Hepatocyte (in vitro differentiated cells): ENCODE results near the gene ZHX3. TPM values are rescaled to one million over a fixed set of nuclear protein-coding genes. Genes with fewer than 3 reads are reported as not detected.

Experiments
- DNase-seq: peaks from one replicate; pipeline ENCODE4 v3.0.0-alpha.2; 2016; ENCODE audit warnings: low spot score
- H2AFZ ChIP-seq: fragments of 200-600 bp; sonication (generic); 2 replicates; pipeline ENCODE4 v1.6.0; 2016; ENCODE audit warnings: antibody characterized with exemption, mild to moderate bottlenecking
- H3K27ac ChIP-seq: fragments of 200-600 bp; sonication (generic); 2 replicates; pipeline ENCODE4 v1.5.1; 2016; ENCODE audit warnings: mild to moderate bottlenecking
- H3K27me3 ChIP-seq: fragments of 200-600 bp; sonication (generic); 2 replicates; pipeline ENCODE4 v1.6.1; 2016
- H3K36me3 ChIP-seq: fragments of 200-600 bp; sonication (generic); replicated peaks from 2 replicates; pipeline ENCODE4 v1.5.1; 2016; ENCODE audit warnings: low read depth; ENCODE audit not compliant: insufficient read depth
- H3K4me1 ChIP-seq: fragments of 200-600 bp; sonication (generic); 2 replicates; pipeline ENCODE4 v1.5.1; 2016; ENCODE audit warnings: mild to moderate bottlenecking, moderate library complexity; ENCODE audit not compliant: insufficient read depth
- H3K4me2 ChIP-seq: fragments of 200-600 bp; sonication (generic); 2 replicates; pipeline ENCODE4 v1.6.0; 2016
- H3K4me3 ChIP-seq: fragments of 200-600 bp; sonication (generic); 2 replicates; pipeline ENCODE4 v1.5.1; 2016; ENCODE audit warnings: mild to moderate bottlenecking
- H3K79me2 ChIP-seq: fragments of 200-600 bp; sonication (generic); 2 replicates; pipeline ENCODE4 v1.6.0; 2017; ENCODE audit warnings: mild to moderate bottlenecking
- H3K9me2 ChIP-seq: fragments of 200-600 bp; sonication (generic); replicated peaks from 2 replicates; pipeline ENCODE4 v1.6.0; 2017; ENCODE audit warnings: mild to moderate bottlenecking; ENCODE audit not compliant: insufficient read depth
- H3K9me3 ChIP-seq: fragments of 200-600 bp; sonication (generic); 2 replicates; pipeline ENCODE4 v1.5.1; 2016; ENCODE audit warnings: low read depth, mild to moderate bottlenecking
- H4K20me1 ChIP-seq: fragments of 200-600 bp; sonication (generic); 2 replicates; pipeline ENCODE4 v1.6.0; 2016; ENCODE audit warnings: mild to moderate bottlenecking; ENCODE audit not compliant: insufficient read depth, poor library complexity, severe bottlenecking
- CTCF ChIP-seq: fragments of 200-600 bp; sonication (generic); IDR thresholded peaks from 2 replicates; pipeline ENCODE4 v1.5.1; 2016; ENCODE audit warnings: antibody characterized with exemption, mild to moderate bottlenecking; ENCODE audit not compliant: poor library complexity
- EZH2 ChIP-seq: fragments of 200-600 bp; sonication (generic); IDR thresholded peaks from 2 replicates; pipeline ENCODE4 v1.6.1; 2016; ENCODE audit warnings: antibody characterized with exemption, mild to moderate bottlenecking, borderline replicate concordance
- EZH2phosphoT487 ChIP-seq: fragments of 200-600 bp; sonication (generic); IDR thresholded peaks from one replicate; pipeline ENCODE4 v1.6.1; 2018; ENCODE audit warnings: antibody characterized with exemption, mild to moderate bottlenecking, low read depth, moderate library complexity; ENCODE audit not compliant: unreplicated experiment, severe bottlenecking
- WGBS: methylation state at CpG from one replicate; pipeline ENCODE4 v1.1.6; 2016; ENCODE audit warnings: low lambda C conversion rate; ENCODE audit errors: missing lambda C conversion rate; 5-methylcytosine and 5-hydroxymethylcytosine counted together
- polyA plus RNA-seq: library from polyadenylated mRNA; unstranded; fragments of >200 nt; fragmentation: Nextera tagmentation; extraction: Ambion mirVana; gene quantifications from 2 replicates; pipeline ENCODE4 v1.2.1, GENCODE V29; 2016
- total RNA-seq: library from RNA; depleted of rRNA; stranded (reverse); fragments of >200 nt; gene quantifications from 2 replicates; pipeline ENCODE4 v1.2.3, GENCODE V29; 2014

Gene ZHX3
- total and polyA plus RNA-seq, 2 experiments from 2014 or later: 15.0 to 19.7 TPM

- TF ChIP-seq EZH2phosphoT487 (no peak), EZH2 (no peak), CTCF (no peak)
- whole genome bisulfite sequencing: 94% methylated on average over 3 of the region's 3 CpGs
Observed at GRCh38 chr20:41214666-41215065, 102.9 kb downstream of the ZHX3 start.

GRCh38 chr20:41214202-41214601 lies 103.3 kb downstream of the ZHX3 start:
- no peaks in the 10 kb centered on the region for H3K9me2 ChIP-seq
- WGBS: 93% methylated on average over 3 of the region's 3 CpGs
- TF ChIP-seq EZH2 (no peak), EZH2phosphoT487 (no peak), CTCF (no peak)
- H3K4me2 ChIP-seq: no peak overlapping the region
- H3K27me3 ChIP-seq: no peaks in the 10 kb centered on the region
- H3K4me1 ChIP-seq: no peaks in the 10 kb centered on the region
- H4K20me1 ChIP-seq: no peaks in the 10 kb centered on the region
- no peak overlapping the region for H3K27ac ChIP-seq
- H3K9me3 ChIP-seq: no peaks in the 10 kb centered on the region
- no peaks in the 10 kb centered on the region for H3K36me3 ChIP-seq
- no peak overlapping the region for H2AFZ ChIP-seq
- peaks cover 4% of the 10 kb centered on the region for H3K79me2 ChIP-seq
- DNase-seq: no peak
- H3K4me3 ChIP-seq: no peak overlapping the region

More at GRCh38 chr20:41214666-41215065, 102.9 kb downstream of the ZHX3 start:
- Histone ChIP-seq H3K27me3 (no peaks in the 10 kb centered on the region), H3K4me1 (no peaks in the 10 kb centered on the region), H3K79me2 (peaks cover 4% of the 10 kb centered on the region), H3K9me2 (no peaks in the 10 kb centered on the region), H3K9me3 (no peaks in the 10 kb centered on the region), H2AFZ (no peak overlapping the region), H3K36me3 (no peaks in the 10 kb centered on the region), H3K4me3 (no peak overlapping the region), H4K20me1 (no peaks in the 10 kb centered on the region), H3K4me2 (no peak overlapping the region), H3K27ac (no peak overlapping the region)
- DNase-seq: no peak

GRCh38 chr20:41213150-41213820 lies 104.2 kb downstream of the ZHX3 start:
- H2AFZ ChIP-seq: no peak overlapping the region
- H4K20me1 ChIP-seq: no peaks in the 10 kb centered on the region
- no peaks in the 10 kb centered on the region for H3K27me3 ChIP-seq
- no peak overlapping the region for H3K4me2 ChIP-seq
- WGBS: 84% methylated on average over 1 of the region's 1 CpG
- no peaks in the 10 kb centered on the region for H3K9me2 ChIP-seq
- H3K36me3 ChIP-seq: no peaks in the 10 kb centered on the region
- H3K79me2 ChIP-seq: peaks cover 4% of the 10 kb centered on the region
- no peak for DNase-seq
- no peaks in the 10 kb centered on the region for H3K9me3 ChIP-seq
- TF ChIP-seq EZH2phosphoT487 (no peak), EZH2 (no peak), CTCF (no peak)
- no peak overlapping the region for H3K4me3 ChIP-seq
- H3K4me1 ChIP-seq: no peaks in the 10 kb centered on the region
- no peak overlapping the region for H3K27ac ChIP-seq
